ENCODE data around the gene MEF2C. TPM values are rescaled to one million over a fixed set of nuclear protein-coding genes. Genes with fewer than 3 reads are reported as not detected.

MEF2C gene
- total RNA-seq, 1 experiment from 2014 or later, result 1.7 TPM

- DNase-seq (ENCODE audit: low spot score) (no peak), ATAC-seq (no peak)
- H3K4me1 Mint-ChIP-seq, result peaks cover 16% of the 10 kb centered on the region
- no peak overlapping the region for H3K27ac Mint-ChIP-seq
- H3K9me3 Mint-ChIP-seq, result no peaks in the 10 kb centered on the region
- no peak for TF ChIP-seq ZNF396 (CRISPR knock-in tag; IDR thresholded peaks at IDR 0.05; ENCODE audit: borderline replicate concordance)
- TF ChIP-seq NR2C2 (CRISPR knock-in tag; IDR thresholded peaks at IDR 0.05), result no peak
- no peak for TF ChIP-seq RELA (CRISPR knock-in tag; IDR thresholded peaks at IDR 0.05; ENCODE audit: borderline replicate concordance)
- no peak for TF ChIP-seq SMAD4 (CRISPR knock-in tag; IDR thresholded peaks at IDR 0.05)
- TF ChIP-seq TEAD1 (CRISPR knock-in tag; IDR thresholded peaks at IDR 0.05), result no peak
- no peak for TF ChIP-seq ZNF512 (CRISPR knock-in tag; IDR thresholded peaks at IDR 0.05; ENCODE audit: borderline replicate concordance)
- no peak for TF ChIP-seq SP1 (CRISPR knock-in tag; conservative IDR thresholded peaks at IDR 0.05)
- no peak for TF ChIP-seq FOXP4 (CRISPR knock-in tag; IDR thresholded peaks at IDR 0.05)
- no peak for TF ChIP-seq TEAD4 (CRISPR knock-in tag; IDR thresholded peaks at IDR 0.05)
- TF ChIP-seq AFF4 (CRISPR knock-in tag; IDR thresholded peaks at IDR 0.05; ENCODE audit: borderline replicate concordance), result no peak
- TF ChIP-seq ZNF219 (CRISPR knock-in tag; IDR thresholded peaks at IDR 0.05; ENCODE audit: borderline replicate concordance), result no peak
- ChIA-PET POLR2A (no interaction called here), CTCF (interaction anchor here (0.8 kb wide), 1 partner anchor 937 kb away, joined by 3 read pairs; no protein-coding TSS in a partner anchor)
- H3K27me3 Mint-ChIP-seq (ENCODE audit: low read depth), result peaks cover 22% of the 10 kb centered on the region
- no peak overlapping the region for H3K4me3 Mint-ChIP-seq
- no peaks in the 10 kb centered on the region for H3K36me3 Mint-ChIP-seq
Observed at GRCh38 chr5:88718736-88719135, 164.2 kb downstream of the MEF2C start.

- Mint-ChIP-seq H3K9me3 (no peaks in the 10 kb centered on the region), H3K4me3 (no peak overlapping the region), H3K27me3 (ENCODE audit: low read depth) (peaks cover 6% of the 10 kb centered on the region; the same call in 1 of the 2 replicates), H3K4me1 (peaks cover 2% of the 10 kb centered on the region; the same call in 1 of the 2 replicates), H3K27ac (no peak overlapping the region), H3K36me3 (no peaks in the 10 kb centered on the region)
- no peak for ATAC-seq
- ChIA-PET POLR2A (no interaction called here), CTCF (no interaction called here)
- TF ChIP-seq FOXK1 (CRISPR knock-in tag; IDR thresholded peaks at IDR 0.05), result no peak
- no peak for TF ChIP-seq JUN (CRISPR knock-in tag; IDR thresholded peaks at IDR 0.05)
- TF ChIP-seq FOXP1 (CRISPR knock-in tag; IDR thresholded peaks at IDR 0.05; ENCODE audit: borderline replicate concordance), result no peak
- no peak for TF ChIP-seq ZMAT4 (CRISPR knock-in tag; IDR thresholded peaks at IDR 0.05)
- no peak for TF ChIP-seq MAX (CRISPR knock-in tag; IDR thresholded peaks at IDR 0.05)
- TF ChIP-seq JAZF1 (CRISPR knock-in tag; IDR thresholded peaks at IDR 0.05), result no peak
- no peak for TF ChIP-seq PRRX2 (CRISPR knock-in tag; IDR thresholded peaks at IDR 0.05)
- no peak for DNase-seq (ENCODE audit: low spot score)
Observed at GRCh38 chr5:88716101-88716500, 166.9 kb downstream of the MEF2C start.
